Activated gamma-delta T cell treated with anti-CD3 and anti-CD28 coated beads, Interleukin-2, amount 50 U/mL, for 16 hours (primary cell): ENCODE results near the gene F10.

Experiments used
- DNase-seq: peaks from one replicate; pipeline ENCODE4 v3.0.0-alpha.2; 2020; ENCODE audit warnings: low read depth

The F10 gene

GRCh38 chr13:113086991-113087922 lies 35.3 kb upstream of the F10 start:
- no peak for DNase-seq

- no peak for DNase-seq
Measured at GRCh38 chr13:113087923-113088690, 34.5 kb upstream of the F10 start.

GRCh38 chr13:113088691-113089020 lies 33.9 kb upstream of the F10 start:
- no peak for DNase-seq

- DNase-seq, result no peak
Measured at GRCh38 chr13:113089693-113090414, 32.7 kb upstream of the F10 start.

GRCh38 chr13:113090415-113090770 lies 32.2 kb upstream of the F10 start:
- no peak for DNase-seq

- no peak for DNase-seq
Measured at GRCh38 chr13:113090806-113091205, 31.8 kb upstream of the F10 start.

- no peak for DNase-seq
Measured at GRCh38 chr13:113091211-113091771, 31.3 kb upstream of the F10 start.

GRCh38 chr13:113091891-113092775 lies 30.5 kb upstream of the F10 start:
- no peak for DNase-seq

GRCh38 chr13:113092776-113093579 lies 29.6 kb upstream of the F10 start:
- DNase-seq, result no peak

- DNase-seq, result no peak
Measured at GRCh38 chr13:113093580-113094409, 28.8 kb upstream of the F10 start.

GRCh38 chr13:113094410-113094800 lies 28.2 kb upstream of the F10 start:
- no peak for DNase-seq

- DNase-seq, result no peak
Measured at GRCh38 chr13:113095146-113096051, 27.2 kb upstream of the F10 start.

GRCh38 chr13:113096052-113096744 lies 26.4 kb upstream of the F10 start:
- no peak for DNase-seq

- DNase-seq, result no peak
Measured at GRCh38 chr13:113096745-113097305, 25.8 kb upstream of the F10 start.

- no peak for DNase-seq
Measured at GRCh38 chr13:113097651-113098050, 24.9 kb upstream of the F10 start.

- DNase-seq, result no peak
Measured at GRCh38 chr13:113098162-113098732, 24.4 kb upstream of the F10 start.

- DNase-seq, result no peak
Measured at GRCh38 chr13:113099142-113099541, 23.5 kb upstream of the F10 start.
